Measurements from ENCODE around the gene TNNT1. TPM values are rescaled to one million over a fixed set of nuclear protein-coding genes. Genes with fewer than 3 reads are reported as not detected.
"Not testable (repeated sequence)": the region's sequence is repeated elsewhere in the genome, so short reads cannot be mapped to it uniquely, and the experiment has no call there.

The TNNT1 gene
- polyA plus RNA-seq, 5 donors, result 0.91 to 27.5 (median 2.1) TPM

DNA sequence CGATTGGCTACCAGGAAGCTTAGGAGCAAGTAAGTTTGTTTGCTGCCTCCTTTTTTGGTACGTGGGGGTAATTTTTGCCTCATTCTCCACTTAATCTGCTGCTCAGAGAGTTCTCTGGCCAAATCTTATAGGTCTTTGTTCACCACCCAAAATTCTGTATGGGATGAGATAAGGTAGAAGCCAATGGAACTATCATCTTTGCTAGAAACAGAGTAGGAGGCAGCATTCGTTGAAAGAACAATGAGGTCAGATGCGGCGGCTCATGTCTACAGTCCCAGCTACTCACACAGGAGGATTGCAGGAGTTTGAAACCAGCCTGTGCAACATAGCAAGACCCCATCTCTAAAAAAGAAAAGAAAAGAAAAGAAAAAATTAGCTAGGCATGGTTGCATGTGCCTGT, 22.4 kb upstream of the TNNT1 start:
- no peak for DNase-seq

DNA sequence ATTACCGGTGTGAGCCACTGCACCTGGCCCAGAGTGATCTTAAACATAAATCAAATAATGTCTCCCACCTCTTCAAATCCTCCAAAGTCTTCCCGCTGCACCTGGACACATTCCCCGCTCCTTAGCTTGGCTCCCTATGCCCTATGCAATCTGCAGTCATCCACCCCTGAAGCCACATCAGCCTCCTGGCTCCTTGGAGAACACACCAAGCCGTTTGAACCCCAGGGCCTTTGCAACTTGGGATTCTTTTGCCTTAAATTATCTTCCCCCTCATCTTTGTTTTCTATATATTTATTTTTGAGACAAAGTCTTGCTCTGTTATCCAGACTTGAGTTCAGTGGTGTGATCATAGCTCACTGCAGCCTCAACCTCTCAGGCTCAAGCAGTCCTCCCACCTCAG, 20.1 kb upstream of the TNNT1 start:
- DNase-seq, result no peak

DNA sequence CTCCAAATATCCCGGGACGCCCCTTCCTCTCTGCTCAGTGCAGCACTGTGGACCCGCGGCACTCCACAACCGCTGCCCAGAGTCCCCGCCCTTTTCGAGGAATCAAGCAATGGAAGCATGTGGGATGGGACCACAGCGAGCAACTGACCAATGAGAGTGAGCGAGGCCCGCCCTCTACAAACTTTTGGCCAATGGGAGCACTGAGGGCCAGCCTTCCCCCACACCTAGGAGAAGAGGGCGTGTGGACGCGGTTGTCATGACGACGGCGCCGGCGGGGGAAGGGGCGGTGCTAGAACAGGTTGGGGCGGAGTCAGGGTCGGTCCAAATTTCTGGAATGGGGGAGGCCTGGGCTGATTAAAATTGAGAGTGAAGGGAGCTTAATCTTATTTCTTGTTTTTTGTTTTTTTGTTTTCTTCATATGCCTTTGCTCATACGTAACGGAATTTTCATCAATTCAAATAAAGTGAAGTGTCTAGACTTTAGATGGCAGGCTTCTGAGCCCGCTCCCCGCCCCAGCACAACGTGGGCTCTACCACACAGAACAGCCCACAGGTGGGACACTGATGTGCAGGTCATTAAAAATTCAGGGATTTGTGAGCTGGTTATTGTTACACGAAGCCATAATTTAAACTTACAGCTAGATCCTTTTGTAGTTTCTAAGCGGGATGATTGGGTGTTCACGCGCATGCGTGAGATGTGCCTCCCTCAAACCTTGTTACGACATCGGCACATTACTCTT, 17.7 kb upstream of the TNNT1 start, which contains the start of gene DNAAF3:
DNAAF3 (minus strand) TSS at position 84 of the 739 bp plus-strand sequence. CDS start 200 bp downstream, outside the sequence.
- peak; percentile 78 to 82 for DNase-seq

DNA sequence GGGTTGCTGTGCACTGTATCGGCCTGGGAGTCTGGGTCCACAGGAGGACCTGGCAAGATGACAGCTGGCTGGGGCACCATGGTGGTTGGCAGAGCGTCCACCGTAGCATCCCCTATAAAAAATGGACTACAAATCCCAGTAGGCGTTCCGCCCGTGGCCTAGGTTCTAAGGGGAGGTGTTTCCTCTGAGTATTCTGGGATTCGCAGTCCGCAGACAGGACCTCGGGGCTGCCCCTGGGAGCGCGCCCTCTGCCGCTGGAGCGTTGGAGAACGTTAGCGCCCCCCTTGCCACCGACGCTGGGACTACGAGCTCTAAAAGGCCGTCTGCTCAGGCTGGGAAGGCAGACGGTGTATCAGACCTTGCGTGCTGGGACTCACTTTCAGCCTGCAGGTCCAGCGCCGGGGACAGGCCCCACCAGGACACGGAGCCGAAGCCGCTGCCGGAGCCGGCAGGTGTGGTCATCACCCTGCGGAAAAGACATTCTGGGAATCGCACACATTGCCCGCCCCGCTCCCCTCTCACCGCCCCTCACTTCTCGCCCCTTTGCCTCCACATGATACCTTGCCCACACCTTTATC, 17.0 kb upstream of the TNNT1 start:
- peak in 1 of 2 donors; percentile 45 for DNase-seq

DNA sequence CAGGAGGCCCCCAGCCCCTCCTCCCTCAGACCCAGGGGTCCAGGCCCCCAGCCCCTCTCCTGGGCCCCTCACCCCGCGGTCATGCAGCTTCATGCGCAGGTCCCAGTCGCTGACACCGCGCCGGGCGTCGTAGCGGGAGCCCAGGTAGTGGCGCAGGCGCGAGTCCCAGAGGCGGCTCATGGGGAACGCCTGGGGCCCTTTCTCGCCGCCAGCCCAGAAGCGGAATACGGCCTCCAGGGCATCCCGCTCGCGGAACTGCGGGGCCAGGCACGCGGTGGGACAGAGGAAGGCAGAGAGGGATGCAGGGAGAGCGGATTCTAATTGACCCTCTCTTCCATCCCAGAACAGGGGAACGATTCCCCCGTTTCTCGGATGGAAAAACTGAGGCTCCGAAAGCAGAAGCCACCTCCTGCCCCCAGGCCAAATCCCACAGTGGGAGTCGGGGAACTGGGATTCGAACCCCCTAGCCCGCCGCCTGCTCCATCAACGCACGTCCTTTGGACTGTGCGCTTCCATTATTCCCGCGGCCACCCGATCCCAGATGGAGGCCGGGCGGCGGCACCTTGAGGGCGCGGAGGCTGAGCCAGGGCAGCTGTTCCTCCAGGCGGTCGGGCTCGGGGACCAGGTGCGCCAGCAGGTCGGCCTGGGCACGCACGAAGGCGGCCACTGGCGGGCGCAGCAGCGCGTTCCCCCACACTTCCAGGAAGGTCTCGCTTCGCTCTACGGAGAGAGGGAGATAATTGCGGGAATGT, 12.7 kb upstream of the TNNT1 start:
- no peak for DNase-seq

DNA sequence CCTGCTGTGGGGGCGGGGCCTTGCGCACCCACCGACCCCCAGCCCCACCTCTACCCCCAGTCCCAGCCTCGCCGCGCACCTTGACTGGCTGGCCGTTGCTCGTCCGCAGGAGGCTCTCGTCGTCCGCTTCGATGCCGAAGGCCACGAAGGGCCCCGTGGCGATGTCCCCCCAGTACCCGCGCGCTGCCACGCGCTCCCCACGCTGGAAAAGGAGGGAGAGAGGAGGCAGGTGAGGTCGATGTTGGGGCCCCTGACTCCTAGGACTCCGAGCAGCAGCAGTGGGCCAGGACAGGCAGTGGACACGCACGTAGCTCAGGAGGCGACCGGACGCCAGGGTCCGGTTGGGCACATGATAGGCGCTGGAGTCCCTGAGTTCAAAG, 12.0 kb upstream of the TNNT1 start:
- DNase-seq, result no peak

DNA sequence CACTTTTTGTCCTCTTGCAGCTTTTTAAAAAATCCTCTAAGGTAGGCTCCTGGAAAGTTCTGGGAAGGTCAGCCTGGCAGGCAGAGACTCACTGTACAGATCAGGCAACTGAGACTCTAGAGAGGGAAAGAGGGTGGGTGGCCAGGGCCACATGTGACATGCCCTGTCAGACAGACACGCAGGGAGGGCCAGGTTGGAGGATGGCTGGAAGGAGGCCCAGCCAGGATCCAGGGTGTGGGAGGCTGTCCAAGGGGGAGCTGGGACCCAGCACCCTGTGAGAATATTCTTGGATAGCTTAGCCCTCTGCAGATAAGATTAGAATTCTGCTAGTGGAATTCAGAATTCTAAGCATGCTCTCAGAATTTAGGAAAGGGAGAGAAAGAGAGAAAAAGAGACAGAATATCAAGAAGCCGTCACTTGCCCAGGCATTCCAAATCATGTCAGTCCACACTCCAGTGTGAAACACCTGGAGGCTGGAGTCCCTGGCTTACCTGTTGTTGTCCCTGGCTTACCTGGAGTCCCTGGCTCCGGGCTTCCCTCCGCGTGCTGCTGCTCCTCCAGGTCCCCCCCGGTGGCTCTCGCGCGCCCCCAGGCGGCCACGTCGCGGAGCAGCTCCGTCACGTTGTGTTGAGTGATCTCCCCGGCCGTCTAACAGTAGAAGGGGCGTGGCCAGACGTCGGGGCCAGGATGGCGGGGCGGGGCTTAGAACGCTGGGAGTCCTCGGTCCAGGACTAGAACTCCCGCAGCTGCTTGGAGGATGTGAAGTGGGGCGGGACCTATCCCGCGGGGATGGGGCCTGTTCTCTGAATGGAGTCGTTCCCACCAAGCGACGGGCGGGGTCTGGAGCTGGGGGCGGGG, 11.4 kb upstream of the TNNT1 start:
- DNase-seq, result peak; percentile 38 to 43

DNA sequence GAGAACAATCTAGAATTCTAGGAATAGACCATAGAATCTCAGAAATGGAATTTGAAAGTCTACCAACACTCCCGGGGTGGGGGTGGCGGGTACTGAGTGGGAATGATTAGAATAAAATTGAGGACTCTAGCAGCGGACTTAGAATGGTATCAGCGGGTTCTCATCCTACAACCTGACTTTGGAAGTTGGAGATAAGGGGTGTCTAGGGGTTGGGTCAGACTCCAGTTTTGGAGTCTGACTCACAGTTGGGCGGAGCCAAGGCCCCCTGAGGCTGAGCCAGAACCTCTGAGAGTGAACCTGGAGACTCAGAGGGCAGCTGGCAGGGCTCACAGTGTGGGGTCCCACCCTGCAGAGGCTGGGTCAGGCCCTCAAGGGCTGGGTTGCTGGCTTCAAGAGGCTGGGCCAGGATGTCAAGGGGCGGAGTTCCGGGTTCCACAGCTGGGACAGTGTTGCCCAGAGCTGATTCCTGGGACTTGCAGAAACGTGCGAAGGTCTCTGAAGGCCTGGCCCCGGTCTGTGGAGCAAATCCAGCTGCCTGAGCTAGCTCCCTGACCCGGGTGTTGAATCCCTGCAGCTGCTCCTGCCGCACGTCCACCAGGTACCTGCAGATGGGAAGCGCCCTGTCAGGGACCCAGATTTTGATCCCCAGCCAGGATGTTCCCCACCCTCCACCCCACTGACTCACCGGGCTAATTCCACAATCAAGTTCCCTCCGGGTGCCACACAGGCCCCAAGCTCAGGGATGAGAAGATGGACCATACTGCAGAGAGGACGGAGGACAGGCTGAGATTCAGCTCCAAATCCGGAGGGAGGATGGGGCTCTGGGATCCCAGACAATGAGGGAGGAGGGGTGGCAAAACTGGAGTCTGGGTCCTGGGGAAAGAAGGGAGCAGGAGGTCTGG, 10.1 kb upstream of the TNNT1 start:
- no peak for DNase-seq

DNA sequence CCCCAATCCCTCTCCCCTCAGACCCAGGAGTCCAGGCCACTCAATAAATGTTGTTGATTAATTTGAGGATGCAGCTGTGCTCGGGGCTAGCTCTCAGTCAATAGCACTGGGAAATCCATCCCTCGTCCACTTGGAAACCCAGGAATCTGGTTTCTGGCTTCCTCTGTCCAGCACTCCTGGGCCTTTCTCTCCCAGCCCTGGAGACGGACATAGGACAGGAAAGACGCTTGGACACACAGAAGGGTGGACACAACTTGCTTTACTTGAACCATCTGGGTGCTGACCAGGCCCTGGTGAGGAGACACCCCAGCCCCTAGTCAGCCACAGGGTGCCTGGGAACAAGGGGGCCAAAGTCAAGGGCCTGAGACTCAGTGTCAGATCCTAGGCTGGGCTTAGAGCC, 9.4 kb upstream of the TNNT1 start:
- no peak for DNase-seq

DNA sequence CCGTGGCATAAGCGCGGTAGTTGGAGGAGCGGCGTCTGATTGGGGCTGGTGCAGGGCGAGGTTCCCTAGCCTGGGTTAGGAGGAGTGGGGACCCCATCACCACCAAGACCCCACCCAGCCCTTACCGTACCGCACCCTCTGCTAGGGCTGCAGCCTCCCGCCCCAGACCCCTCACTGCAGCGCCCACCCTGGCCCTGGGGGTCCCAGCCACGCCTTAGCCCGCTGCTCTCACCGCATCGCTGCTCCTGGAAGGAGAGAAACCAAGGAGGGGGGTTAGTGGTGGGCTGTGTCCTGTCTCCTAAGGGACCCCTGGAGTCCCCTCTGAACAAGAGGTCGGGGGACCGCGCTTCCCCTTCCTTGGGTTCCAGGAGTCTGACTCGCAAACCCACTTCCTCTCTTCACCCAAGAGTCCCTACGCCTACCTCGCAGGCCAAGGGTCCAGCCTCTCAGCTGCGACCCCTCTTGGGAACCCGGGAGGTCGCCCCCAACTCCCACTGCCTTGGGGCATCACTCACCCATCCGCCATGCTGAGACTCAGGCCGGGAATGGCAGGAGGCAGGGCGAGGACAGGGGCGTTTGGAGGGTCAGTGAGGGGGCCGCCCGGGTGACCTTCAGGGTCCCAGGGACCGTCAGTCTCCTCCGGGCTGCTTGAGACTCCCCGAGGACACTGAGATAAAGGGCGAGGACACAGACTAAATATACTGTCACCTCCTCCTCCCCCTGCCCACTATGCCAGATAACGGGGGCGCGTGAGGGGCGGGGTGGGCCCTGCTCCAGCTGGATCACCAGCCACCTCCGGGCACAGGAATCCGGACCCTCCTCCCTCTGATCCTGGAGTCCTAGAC, 8.3 kb upstream of the TNNT1 start, which contains the start of gene TNNI3:
TNNI3 (minus strand) TSS at position 669 of the 845 bp plus-strand sequence; CDS start at position 526, 143 bp downstream.
- no peak for DNase-seq

DNA sequence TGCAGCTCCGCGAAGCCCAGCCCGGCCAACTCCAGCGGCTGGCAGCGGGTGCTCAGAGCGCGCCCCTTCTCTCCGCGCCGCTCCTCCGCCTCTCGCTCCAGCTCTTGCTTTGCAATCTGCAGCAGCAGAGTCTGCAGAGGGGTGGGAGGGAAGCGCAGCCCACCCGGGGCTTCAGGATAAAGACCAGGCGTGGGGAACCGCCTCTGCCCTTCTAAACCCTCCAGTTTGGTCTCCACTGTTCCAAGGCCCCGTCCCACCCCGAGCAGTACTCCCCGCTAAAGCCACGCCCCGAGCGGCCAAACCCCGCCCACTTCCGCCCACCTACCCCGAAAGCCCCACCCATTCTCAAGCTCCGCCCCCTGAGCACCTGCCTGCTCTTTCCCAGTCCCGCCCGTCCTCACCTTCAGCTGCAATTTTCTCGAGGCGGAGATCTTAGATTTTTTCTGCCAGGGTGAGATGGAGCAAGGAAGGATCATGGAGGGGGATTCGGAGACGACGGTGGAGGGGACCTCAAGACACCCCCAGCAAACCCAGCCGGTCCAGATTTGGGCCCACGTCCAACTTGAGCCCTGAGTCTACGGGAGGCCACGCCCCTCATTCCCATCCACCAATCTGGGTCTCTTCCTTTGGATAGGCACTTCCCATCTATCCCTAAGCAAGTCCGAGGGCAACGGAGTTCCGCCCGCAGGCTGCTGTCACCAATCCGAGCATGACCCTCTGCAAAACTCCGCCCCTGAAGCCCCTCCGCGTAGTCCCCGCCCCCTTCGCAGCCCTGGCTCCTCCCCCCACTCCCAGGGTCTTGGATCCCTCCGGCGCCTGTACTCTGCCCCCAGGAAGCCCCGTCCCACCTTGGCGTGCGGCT, 7.4 kb upstream of the TNNT1 start:
- DNase-seq, result no peak

DNA sequence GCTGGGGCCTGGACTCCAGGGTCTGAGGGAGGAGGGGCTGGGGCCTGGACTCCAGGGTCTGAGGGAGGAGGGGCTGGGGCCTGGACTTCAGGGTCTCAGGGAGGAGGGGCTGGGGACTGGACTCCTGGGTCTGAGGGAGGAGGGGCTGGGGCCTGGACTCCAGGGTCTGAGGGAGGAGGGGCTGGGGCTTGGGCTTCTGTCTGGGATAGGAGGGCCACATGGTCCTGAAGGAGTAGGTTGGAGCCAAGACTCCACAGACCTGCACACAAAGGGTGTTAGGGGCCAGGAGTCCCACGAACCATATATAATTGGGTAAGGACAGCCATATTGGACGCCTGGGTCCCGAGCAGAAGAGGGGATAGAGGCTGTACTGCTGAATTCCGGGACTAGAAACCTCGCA, 6.8 kb upstream of the TNNT1 start:
- not testable (repeated sequence) for DNase-seq

DNA sequence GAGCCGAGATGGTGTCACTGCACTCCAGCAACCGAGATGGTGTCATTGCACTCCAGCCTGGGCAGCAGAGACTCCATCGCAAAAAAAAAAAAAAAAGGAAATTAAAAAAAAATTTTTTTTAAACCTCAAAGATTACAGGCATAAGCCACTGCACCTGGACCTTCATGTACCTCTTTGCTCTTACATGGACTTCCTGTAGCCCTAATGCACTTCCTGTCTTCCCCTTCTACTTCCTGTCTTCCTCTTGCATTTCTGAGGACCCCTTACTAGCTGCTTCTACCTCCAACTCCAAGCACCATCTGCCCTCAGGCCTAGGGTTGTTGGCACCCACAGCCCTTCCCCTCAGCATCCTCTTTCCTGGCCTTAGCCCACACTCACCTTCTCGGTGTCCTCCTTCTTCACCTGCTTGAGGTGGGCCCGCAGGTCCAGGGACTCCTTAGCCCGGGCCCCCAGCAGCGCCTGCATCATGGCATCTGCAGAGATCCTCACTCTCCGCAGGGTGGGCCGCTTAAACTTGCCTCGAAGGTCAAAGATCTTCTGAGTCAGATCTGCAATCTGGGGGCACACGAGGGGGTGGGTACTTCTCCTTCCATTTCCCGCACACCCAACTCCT, 4.8 kb upstream of the TNNT1 start:
- no peak for DNase-seq

DNA sequence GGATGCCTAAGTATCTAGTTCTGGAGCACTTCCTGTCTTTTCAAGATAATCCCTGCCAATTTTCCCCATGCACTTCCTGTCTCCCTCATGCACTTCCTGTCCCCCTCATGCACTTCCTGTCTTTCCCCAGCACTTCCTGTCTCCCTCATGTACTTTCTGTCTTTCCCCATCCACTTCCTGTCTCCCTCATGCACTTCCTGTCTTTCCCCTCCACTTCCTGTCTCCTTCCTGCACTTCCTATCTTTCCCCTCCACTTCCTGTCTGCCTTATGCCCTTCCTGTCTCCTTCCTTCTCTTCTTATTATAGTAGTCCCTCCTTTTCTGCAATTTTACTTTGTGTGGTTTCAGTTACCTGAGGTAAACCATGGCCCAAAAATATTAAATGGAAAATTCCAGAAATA, 3.0 kb upstream of the TNNT1 start:
- no peak for DNase-seq

DNA sequence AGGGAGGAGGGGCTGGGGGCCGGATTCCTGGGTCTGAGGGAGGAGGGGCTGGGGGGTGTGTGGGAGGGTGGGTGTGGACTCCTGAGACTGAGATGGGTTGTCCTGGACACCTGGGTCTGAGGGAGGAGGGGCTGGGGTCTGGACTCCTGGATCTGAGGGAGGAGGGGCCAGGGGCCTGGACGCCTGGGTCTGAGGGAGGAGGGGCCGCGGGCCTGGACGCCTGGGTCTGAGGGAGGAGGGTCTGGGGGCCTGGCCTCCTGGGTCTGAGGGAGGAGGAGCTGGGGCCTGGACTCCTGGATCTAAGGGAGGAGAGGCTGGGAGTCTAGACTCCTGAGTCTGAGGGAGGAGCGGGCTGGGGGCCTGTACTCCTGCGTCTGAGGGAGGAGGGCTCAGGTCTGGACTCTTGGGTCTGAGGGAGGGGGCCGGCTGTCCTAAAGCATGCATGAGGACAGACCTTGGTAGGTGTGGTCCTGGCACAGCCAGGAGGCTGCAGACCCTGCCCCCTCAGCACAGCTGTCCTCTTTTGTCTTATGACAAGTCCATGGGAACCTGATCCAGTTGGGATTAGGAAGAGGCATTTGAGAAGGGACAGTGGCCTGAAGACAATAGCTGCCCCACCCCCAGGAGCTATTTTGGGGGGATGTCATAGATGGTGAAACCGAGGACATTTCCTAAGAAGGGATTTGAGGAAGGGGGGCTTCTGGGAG, 1.3 kb downstream of the TNNT1 start:
- no peak for DNase-seq

DNA sequence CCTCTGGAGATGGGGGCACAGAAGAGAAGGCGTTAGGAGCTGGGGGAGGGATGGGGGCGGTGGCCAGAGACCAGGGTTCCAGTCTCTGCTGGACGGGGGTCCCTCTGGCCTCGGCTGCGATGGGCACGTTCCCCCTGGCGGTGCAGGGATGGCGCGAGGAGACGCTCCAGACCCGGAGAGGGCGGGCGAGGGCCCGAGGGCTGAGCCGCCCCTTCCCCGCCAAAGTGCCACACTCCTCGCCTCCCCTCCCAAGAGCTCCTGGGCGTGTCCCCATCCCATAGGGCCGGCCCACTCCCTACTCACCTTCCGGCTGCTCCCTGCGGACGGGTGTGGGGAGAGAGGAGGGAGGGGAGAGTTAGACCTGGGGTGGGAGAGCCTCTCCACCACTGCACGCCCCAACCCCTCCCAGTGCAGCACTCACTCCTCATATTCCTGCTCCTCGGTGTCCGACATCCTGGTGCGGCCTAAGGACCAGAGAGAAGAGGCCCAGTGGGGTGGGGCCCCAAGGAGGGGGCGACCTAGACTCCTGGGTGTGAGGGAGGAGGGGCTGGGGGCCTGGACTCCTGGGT, 2.2 kb downstream of the TNNT1 start:
- DNase-seq, result no peak

DNA sequence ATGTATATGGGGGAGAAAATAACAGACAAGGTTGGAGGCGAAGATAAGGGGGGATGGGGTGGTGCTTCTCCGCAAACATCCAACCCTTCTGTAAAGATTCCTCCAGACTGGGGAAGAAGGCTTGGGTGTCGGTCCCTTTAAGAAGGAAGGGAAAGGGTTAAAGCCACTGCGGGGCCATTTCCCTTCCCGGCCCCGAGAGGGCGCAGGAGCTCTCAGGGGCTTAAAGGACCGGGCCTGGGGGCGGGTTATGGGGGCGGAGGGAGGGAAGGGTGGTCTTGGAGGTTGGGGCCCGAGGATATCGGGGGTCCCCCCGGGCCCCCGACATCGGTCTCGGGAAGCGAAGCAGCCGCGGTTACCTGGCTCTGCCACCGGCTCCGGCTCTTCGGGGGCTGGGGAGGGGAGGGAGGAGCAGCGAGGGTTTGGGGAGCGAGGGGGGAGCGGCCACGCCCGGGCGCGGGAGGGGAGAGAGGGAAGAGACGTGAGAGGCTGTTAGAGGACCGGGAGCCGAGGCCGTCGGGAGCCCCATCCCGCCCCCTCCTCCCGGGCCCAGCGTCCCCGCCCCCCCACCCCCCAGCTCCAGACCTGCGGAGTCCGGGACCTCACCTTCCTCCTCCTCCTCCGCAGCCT, 2.8 kb downstream of the TNNT1 start:
- no peak for DNase-seq
